ENCODE results near the gene PAXX.

The PAXX gene

DNA sequence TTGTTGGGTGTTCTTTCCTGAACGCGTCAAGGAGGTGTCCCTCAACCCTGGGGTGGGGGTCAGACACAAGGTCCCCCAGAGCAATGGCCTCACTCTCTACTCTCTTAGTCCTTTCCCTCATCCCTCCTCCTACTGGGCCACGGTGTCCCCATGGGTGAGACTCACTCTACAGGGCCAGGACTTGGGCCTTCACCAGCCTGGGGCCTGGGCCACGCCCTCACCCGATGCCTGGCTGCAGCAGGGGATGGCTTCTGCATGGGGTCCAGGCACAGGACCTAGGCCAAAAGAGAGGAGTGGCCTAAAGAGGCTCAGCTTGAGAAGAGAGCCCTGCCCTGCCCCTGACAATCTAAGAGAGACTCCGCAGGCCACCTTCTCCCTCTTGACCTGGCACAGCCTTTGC lies 34.3 kb upstream of the PAXX start:
- no peaks in the 10 kb centered on the region for H3K9me3 ChIP-seq
- no peak overlapping the region for H3K4me3 ChIP-seq (ENCODE audit: low read depth, low read length)
- H3K4me1 ChIP-seq, result no peaks in the 10 kb centered on the region
- H3K27me3 ChIP-seq, result no peaks in the 10 kb centered on the region
- TF ChIP-seq, protein P1, sequence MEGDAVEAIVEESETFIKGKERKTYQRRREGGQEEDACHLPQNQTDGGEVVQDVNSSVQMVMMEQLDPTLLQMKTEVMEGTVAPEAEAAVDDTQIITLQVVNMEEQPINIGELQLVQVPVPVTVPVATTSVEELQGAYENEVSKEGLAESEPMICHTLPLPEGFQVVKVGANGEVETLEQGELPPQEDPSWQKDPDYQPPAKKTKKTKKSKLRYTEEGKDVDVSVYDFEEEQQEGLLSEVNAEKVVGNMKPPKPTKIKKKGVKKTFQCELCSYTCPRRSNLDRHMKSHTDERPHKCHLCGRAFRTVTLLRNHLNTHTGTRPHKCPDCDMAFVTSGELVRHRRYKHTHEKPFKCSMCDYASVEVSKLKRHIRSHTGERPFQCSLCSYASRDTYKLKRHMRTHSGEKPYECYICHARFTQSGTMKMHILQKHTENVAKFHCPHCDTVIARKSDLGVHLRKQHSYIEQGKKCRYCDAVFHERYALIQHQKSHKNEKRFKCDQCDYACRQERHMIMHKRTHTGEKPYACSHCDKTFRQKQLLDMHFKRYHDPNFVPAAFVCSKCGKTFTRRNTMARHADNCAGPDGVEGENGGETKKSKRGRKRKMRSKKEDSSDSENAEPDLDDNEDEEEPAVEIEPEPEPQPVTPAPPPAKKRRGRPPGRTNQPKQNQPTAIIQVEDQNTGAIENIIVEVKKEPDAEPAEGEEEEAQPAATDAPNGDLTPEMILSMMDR (IDR thresholded peaks at IDR 0.05; ENCODE audit: low read depth, low read length), result no peak
- no peaks in the 10 kb centered on the region for H3K36me3 ChIP-seq
- no peak for DNase-seq

DNA sequence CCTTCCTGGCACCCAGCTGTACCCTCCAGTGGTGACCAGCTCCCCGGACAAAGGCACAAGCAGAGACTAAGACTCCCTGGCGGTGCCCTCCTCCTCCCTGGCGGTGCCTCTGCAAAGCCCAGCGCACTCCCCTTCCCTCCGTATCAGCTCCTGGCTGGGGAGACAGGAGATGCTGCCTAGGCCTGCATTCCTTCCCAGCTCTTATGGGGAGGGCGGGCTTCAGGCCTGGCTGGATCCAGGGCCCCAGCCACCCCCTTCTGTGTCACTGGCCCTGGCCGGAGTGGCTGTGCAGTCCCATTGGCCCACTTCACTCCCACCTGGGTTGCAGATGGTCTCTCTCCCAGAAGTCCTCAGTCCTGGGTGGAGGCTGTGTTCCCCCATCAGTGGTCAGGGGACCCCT lies 33.7 kb upstream of the PAXX start:
- DNase-seq, result no peak
- Histone ChIP-seq H3K4me3 (ENCODE audit: low read depth, low read length) (no peak overlapping the region), H3K9me3 (no peaks in the 10 kb centered on the region), H3K36me3 (no peaks in the 10 kb centered on the region), H3K27me3 (no peaks in the 10 kb centered on the region), H3K4me1 (no peaks in the 10 kb centered on the region)
- TF ChIP-seq, protein P1 (IDR thresholded peaks at IDR 0.05; ENCODE audit: low read depth, low read length), result no peak

DNA sequence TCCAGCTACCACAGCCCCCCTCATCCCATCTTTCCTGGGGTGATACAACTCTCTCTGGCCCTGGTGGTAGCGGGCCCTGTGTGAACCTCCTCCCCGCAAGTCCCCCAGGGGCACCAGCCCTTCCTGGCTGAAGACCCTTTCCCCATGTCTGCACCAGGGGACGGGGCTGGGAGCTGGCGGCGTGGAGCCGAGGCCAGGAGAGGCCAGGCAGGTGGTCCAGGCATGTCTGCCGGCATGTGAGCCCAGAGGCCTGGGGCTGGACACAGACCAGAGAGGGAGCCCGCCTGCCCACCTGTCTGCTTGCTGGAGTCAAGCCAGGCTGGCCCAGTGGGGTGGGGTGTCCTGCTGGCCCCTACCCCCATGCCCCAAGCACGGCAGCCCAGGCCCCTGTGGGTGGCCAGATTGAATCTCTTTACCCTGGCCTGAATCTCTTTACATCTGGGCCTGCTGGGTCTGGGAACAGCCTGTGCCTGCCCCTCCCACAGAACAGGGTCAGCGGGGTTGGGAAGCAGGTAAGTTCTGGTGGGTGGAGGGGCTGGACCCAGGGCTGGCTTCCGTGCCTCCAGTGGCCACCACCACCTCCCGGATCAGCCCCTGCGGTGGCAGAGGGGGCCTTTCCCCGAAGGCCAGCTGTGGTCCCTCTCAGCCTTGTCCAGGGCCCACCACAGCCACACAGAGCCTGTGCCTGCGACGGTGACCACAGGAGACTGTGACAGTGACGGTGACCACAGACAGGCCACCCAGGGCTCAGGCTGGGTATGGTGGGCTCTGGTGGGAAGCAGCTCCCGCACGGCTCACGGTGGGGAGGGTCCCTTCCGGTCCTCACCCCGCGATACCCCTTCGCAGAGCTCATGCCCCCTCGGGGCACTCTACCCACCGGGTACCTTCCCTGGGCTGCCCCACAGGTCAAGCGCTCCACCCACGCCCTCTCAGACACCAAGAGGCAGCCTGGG lies 33.0 kb upstream of the PAXX start:
- H3K9me3 ChIP-seq, result no peaks in the 10 kb centered on the region
- no peak overlapping the region for H3K4me3 ChIP-seq (ENCODE audit: low read depth, low read length)
- no peaks in the 10 kb centered on the region for H3K36me3 ChIP-seq
- H3K4me1 ChIP-seq, result no peaks in the 10 kb centered on the region
- TF ChIP-seq, protein P1 (IDR thresholded peaks at IDR 0.05; ENCODE audit: low read depth, low read length), result no peak
- DNase-seq, result no peak
- no peaks in the 10 kb centered on the region for H3K27me3 ChIP-seq

DNA sequence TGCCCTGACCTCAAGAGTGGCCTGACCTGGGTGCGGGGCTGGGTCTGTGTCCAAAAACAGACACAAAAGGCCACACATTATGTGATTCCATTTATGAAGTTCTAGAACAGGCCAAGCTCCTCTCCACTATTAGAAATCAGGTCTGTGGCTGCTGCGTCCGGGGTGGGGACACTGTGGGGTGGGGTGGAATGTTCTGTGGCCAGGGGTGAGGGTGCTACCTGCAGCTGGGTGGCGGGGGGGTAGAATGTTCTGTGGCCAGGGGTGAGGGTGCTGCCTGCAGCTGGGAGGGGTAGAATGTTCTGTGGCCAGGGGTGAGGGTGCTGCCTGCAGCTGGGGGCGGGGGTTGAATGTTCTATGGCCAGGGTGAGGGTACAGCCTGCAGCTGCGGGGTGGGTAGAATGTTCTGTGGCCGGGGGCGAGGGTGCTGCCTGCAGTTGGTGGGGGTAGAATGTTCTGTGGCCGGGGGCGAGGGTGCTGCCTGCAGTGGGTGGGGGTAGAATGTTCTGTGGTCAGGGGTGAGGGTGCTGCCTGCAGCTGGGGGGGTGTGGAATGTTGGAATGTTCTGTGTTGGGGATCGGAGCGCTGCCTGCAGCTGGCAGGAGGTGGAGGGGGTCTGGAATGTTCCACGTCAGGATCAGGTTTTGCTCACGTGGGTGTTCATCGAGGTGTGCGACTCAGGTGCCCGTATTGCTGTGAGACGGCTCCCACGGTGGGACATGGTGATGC lies 31.8 kb upstream of the PAXX start:
- TF ChIP-seq, protein P1 (IDR thresholded peaks at IDR 0.05; ENCODE audit: low read depth, low read length), result no peak
- no peaks in the 10 kb centered on the region for H3K9me3 ChIP-seq

DNA sequence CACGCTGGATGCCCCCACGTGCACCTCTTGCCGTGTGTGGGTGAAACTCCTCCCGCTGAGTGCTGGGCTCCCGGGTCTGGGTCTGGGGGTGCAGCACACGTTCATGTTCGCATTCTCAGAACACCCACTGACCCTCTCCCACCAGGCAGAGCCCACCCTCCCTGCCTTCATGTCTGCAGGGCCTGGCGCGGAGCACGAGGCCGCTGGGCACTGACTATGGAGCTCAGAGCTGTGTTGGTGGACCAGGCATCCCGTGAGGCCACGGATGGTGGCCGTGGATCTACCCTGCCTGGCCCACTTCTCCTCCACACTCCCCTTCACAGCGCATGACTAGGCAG lies 31.3 kb upstream of the PAXX start:
- TF ChIP-seq, protein P1 (IDR thresholded peaks at IDR 0.05; ENCODE audit: low read depth, low read length), result no peak
- Histone ChIP-seq H3K9me3 (no peaks in the 10 kb centered on the region), H3K4me1 (no peaks in the 10 kb centered on the region), H3K36me3 (no peaks in the 10 kb centered on the region), H3K4me3 (ENCODE audit: low read depth, low read length) (no peak overlapping the region), H3K27me3 (no peaks in the 10 kb centered on the region)
- DNase-seq, result no peak

More for the DNA sequence above, 31.8 kb upstream of the PAXX start:
- H3K27me3 ChIP-seq, result no peaks in the 10 kb centered on the region
- H3K36me3 ChIP-seq, result no peaks in the 10 kb centered on the region
- H3K4me3 ChIP-seq (ENCODE audit: low read depth, low read length), result no peak overlapping the region
- no peaks in the 10 kb centered on the region for H3K4me1 ChIP-seq
- DNase-seq, result no peak

Measured in BE2C (cell line).